ENCODE results near the gene LNX1. TPM values are rescaled to one million over a fixed set of nuclear protein-coding genes. Genes with fewer than 3 reads are reported as not detected.
A peak's percentile ranks its signal among the peaks of the same experiment; 100 is the strongest.

The LNX1 gene
- total RNA-seq, 1 experiment from 2014 or later = 10.1 TPM

DNA sequence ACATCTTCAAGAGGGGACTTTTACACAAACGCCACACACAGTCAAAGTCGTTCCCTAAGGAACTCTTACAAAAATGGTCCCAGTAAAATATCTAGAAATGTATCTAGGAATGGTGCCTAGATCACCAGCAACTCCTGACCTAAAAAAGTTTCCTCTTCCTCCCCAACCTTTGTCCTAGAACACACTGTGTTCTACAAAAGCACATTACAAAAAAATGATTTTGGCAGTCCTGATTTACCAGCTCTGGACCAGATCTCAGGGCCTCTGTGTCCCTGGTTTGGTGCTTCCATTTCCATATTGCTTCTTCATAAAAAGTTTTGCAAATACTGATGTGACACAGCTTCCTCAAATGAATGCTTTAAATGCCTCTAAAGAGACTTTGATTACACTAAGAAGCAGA lies 55.0 kb downstream of the LNX1 start:
- DNase-seq (ENCODE audit: low spot score) = no peak

- DNase-seq (ENCODE audit: low spot score) = no peak
These were observed 55.7 kb downstream of the LNX1 start for GRCh38 chr4:53535567-53535966.

- DNase-seq (ENCODE audit: low spot score) = no peak
These were observed 56.6 kb downstream of the LNX1 start for GRCh38 chr4:53534684-53535083.

GRCh38 chr4:53532521-53532920 lies 58.8 kb downstream of the LNX1 start:
- DNase-seq (ENCODE audit: low spot score) = no peak

DNA sequence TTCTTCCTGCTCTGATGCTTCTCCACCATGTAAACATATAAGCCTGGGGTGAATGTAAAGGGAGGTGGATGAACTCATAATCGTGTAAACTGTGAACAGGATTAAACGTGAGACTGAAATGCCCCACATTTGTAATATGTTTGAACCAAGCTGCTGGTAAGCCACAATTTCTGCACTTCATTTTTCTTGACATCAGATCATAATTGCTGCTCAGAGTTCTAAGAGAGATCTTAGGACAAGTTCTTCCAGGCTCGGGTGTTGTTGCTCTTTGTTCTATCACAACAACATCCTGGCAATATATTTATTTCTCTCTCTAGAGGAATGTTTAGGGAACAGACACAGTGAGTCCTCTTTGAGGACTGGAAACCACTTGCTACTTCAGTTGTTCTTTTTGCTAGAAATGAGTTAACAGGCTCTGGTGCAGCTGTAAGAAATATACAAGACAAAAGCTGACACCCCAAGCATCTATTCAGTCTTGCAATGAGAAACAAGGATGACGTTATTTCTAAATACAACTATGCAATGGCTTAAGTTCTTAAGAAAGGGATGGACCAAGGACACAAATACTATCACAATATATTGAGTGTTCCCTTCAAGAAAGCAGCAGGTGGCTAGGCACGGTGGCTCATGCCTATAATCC lies 59.6 kb downstream of the LNX1 start:
- DNase-seq (ENCODE audit: low spot score) = no peak

GRCh38 chr4:53529025-53529424 lies 62.3 kb downstream of the LNX1 start:
- no peak for DNase-seq (ENCODE audit: low spot score)

GRCh38 chr4:53527930-53528329 lies 63.4 kb downstream of the LNX1 start:
- no peak for DNase-seq (ENCODE audit: low spot score)

GRCh38 chr4:53527326-53527725 lies 64.0 kb downstream of the LNX1 start:
- DNase-seq (ENCODE audit: low spot score) = no peak

GRCh38 chr4:53522334-53522733 lies 69.0 kb downstream of the LNX1 start:
- peak; percentile 7 for DNase-seq (ENCODE audit: low spot score)

DNA sequence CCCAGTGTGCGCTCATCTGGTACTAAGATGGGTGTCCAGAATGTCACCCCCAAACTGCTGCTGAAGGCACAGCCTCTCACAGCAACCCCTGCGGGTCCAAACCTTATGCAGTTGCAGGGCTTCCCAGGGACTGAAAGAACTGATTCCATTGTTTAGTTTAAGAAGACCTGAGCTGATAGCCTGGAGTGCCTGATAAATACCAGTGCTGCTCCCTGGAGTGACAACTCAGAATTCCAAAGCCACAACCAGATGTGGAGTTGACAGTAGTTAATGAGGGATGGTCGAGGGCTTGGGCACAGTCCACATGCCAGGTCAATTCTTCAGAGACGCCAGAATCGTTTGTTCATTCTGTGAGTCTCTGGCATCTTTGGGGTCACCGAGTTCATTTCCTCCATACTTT lies 71.2 kb downstream of the LNX1 start:
- no peak for DNase-seq (ENCODE audit: low spot score)

GRCh38 chr4:53518807-53519206 lies 72.5 kb downstream of the LNX1 start:
- DNase-seq (ENCODE audit: low spot score) = no peak

GRCh38 chr4:53515076-53515475 lies 76.2 kb downstream of the LNX1 start:
- no peak for DNase-seq (ENCODE audit: low spot score)

DNA sequence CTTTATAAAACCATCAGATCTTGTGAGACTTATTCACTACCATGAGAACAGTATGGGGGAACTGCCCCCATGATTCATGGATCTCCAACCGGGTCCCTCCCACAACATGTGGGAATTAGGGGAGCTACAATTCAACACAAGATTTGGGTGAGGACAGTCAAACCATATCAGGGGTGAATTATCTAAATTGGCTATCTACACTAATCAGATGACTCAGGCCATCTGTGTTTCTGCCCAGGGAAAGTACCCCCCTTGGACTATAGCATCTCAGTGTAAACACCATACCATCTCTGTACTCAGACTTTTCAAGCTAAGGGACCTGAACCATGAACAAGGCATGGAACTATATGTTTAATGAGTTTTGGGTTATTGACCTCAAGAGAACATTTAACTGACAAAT lies 76.8 kb downstream of the LNX1 start:
- DNase-seq (ENCODE audit: low spot score) = no peak

DNA sequence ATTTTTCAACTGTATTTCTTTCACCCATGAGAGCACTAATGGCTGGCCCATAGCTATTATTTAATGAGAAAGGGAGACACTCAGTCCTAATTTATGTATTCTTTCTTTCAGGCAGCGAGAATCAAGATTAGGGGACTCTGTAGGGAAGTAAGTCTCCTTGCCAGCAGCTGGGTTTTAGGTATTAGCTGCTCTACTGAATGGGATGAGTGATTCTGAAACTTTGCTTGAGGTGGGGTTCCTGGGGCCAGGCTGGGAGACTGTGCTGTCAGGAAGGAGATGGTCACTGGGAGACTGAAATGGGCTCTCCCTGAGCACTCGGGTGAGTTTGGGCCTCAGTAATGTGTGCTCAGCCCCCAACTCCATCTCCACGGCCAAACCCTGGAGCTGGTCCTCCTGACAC lies 78.7 kb downstream of the LNX1 start:
- no peak for DNase-seq (ENCODE audit: low spot score)

GRCh38 chr4:53511014-53511413 lies 80.3 kb downstream of the LNX1 start:
- DNase-seq (ENCODE audit: low spot score) = no peak

DNA sequence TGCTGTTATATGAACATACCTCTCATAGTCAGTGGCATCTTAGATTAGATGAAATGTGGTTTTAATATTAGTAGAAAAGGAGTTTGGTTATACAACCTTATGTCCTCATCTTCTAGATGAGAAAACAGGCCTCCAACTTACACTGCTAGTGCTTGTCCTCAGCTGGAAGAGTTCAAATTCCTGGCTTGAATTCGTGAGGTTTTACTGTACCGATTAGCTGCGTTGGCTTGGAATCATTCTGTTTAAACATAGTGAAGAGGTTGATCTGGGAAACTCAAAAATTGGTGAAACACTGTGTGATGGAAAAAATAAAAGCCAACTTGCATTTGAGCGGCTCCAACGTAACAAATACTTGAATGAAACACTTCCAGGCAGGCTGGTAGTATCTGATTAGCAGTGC lies 81.0 kb downstream of the LNX1 start:
- DNase-seq (ENCODE audit: low spot score) = no peak

GRCh38 chr4:53508446-53508845 lies 82.8 kb downstream of the LNX1 start:
- DNase-seq (ENCODE audit: low spot score) = peak; percentile 31

DNA sequence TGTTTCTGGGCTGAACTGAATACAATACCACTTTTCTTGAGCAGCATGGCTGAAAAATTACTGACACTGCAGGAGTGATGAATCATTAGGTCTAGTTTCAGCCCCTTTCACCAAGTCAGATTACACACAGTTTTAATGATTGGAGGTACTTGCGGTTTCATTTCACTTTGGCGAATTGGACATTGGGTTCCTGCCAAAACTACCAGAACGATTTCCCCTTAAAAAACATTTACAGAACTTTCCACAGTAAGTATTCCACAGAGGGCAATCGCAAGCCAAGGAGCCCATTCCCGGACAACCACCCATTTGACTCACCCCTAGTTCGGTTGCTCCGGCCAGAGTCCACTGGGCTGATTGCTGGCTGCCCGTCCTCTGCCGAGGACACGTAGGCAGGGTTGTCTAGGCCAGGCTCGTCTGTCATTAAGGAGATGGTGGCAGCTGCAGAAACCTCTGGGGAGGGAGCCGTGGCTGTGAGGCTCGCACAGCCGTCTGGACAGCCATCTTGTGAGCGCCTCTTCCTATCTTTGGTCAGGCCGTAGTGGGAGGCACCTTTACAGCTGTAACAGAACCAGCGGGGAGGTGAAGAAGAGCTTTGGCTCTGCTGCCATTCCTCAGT lies 83.5 kb downstream of the LNX1 start:
- peak; percentile 39 for DNase-seq (ENCODE audit: low spot score)

GRCh38 chr4:53507058-53507457 lies 84.2 kb downstream of the LNX1 start:
- DNase-seq (ENCODE audit: low spot score) = no peak

GRCh38 chr4:53505947-53506346 lies 85.3 kb downstream of the LNX1 start:
- DNase-seq (ENCODE audit: low spot score) = peak; percentile 18

- no peak for DNase-seq (ENCODE audit: low spot score)
These were observed 89.2 kb downstream of the LNX1 start for GRCh38 chr4:53502094-53502493.

DNA sequence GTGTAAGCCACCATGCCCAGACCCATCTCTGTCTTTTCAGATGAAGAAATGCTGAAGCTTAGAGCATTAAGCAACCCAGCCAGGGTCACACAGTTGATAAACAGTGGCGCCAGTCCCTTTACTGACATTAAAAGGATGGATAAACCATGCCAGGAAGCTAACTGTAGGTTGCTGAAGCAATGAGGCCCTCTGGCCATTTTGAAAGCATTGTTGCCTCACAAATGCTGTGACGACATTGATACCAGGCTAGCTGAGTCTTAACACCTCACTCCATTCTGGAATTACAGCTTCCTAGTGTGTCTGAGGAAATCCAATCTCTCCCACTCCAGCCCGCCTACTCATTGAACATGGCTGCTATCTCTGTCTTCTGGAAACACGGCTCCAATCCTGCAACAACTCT lies 89.7 kb downstream of the LNX1 start:
- no peak for DNase-seq (ENCODE audit: low spot score)

DNA sequence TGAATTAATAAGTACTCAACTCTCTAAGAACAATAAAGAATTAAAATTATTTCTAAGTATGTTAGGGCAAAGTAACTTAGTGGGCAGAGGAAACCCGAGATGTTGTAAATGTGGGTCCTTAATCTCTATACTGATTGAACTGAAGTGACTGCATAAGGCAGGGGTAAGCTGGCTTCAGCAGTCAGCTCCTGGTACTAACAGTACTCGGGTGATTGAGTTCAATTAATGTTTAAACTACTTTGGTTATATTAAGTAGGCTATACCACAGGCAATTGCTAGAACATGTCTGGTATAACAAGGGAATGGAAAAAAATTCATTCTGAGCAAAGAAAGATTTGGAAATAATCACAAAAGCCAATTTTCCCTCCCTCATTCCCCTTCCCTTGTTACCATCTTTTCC lies 90.7 kb downstream of the LNX1 start:
- DNase-seq (ENCODE audit: low spot score) = no peak

GRCh38 chr4:53499791-53500190 lies 91.5 kb downstream of the LNX1 start:
- DNase-seq (ENCODE audit: low spot score) = no peak

Data from HT-29 (cell line).